Vagina (tissue), 2 donors: ENCODE data around the gene ACSS1.

Source experiments
- POLR2A ChIP-seq, 2 donors: fragments of 450-650 bp; IDR thresholded peaks; one replicate each; pipeline ENCODE4 v1.6.1; 2017; ENCODE audit warnings: antibody characterized with exemption in 2 of 2, mild to moderate bottlenecking in 2 of 2, moderate library complexity in 2 of 2
- POLR2AphosphoS5 ChIP-seq, 2 donors: sonication (generic); formaldehyde crosslinking; IDR thresholded peaks; one replicate each; pipeline ENCODE4 v1.9.0; 2017; ENCODE audit warnings: antibody characterized with exemption in 2 of 2, mild to moderate bottlenecking in 2 of 2, low read depth in 1 of 2; ENCODE audit not compliant: insufficient read depth in 1 of 2
- TF ChIP-seq, protein P1 (sequence below), 3 experiments: fragments of 450-650 bp in 2 of 3; fragments of 200-600 bp in 1 of 3; sonication (generic) in 1 of 3; IDR thresholded peaks; one replicate each; pipeline ENCODE4 v1.5.1; 2017 to 2019; ENCODE audit warnings: antibody characterized with exemption in 3 of 3, mild to moderate bottlenecking in 2 of 3, moderate library complexity in 2 of 3

DNA sequence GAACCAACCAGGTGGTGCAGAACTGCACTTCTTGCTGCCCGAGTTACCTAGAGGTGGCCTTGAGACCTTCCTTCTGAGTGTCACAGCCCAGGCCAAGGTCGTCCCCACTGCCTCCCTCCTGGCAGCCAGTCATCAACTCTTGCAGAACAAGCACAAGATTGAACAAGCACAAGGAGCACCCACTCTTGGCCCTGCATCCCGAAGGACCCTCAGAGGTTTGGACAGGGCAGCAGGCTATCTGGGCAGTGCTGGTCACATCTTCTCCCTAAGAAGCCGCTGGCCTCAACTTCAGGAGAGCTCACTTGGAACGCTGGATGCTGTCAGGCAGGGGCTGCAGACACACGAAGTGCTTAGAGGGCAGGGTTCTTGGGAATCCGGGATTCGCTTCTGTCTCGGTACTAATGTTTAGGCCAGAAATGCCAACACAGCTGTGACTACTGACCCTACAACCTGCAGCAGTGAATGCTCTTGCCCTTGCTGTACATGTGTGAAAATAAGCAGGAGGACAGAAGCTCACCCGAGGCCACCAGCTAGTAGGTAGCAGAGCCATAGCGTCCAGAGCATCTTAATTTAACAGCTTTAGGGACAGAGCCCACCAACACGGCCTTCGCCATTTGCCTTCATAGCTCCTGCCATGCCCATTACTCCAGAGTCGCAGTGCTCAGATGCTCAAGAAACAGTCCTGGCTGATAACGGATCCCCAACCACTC, 4.0 kb upstream of the ACSS1 start:
- TF ChIP-seq POLR2AphosphoS5 (IDR thresholded peaks at IDR 0.05; ENCODE audit: insufficient read depth in 1 of 2, low read depth in 1 of 2) (no peak), POLR2A (IDR thresholded peaks at IDR 0.05) (no peak)
- TF ChIP-seq, protein P1, sequence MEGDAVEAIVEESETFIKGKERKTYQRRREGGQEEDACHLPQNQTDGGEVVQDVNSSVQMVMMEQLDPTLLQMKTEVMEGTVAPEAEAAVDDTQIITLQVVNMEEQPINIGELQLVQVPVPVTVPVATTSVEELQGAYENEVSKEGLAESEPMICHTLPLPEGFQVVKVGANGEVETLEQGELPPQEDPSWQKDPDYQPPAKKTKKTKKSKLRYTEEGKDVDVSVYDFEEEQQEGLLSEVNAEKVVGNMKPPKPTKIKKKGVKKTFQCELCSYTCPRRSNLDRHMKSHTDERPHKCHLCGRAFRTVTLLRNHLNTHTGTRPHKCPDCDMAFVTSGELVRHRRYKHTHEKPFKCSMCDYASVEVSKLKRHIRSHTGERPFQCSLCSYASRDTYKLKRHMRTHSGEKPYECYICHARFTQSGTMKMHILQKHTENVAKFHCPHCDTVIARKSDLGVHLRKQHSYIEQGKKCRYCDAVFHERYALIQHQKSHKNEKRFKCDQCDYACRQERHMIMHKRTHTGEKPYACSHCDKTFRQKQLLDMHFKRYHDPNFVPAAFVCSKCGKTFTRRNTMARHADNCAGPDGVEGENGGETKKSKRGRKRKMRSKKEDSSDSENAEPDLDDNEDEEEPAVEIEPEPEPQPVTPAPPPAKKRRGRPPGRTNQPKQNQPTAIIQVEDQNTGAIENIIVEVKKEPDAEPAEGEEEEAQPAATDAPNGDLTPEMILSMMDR (IDR thresholded peaks at IDR 0.05): no peak
